LNCaP clone FGC (cell line): Measurements from ENCODE around the gene TULP1.
"Not testable (repeated sequence)": the region's sequence is repeated elsewhere in the genome, so short reads cannot be mapped to it uniquely, and the experiment has no call there.

Experiments used
- DNase-seq: peaks from one replicate; pipeline ENCODE4 v3.0.0-alpha.2; 2011; ENCODE audit warnings: low read depth
- H3K4me3 ChIP-seq: 2 replicates; pipeline ENCODE4 v1.5.1; 2011; ENCODE audit warnings: mild to moderate bottlenecking, low read depth, low read length, control low read depth
- CTCF ChIP-seq: IDR thresholded peaks from 2 replicates; pipeline ENCODE4 v1.5.1; 2012; ENCODE audit warnings: mild to moderate bottlenecking; ENCODE audit not compliant: control insufficient read depth, insufficient read depth; ENCODE audit errors: extremely low read depth

The TULP1 gene

GRCh38 chr6:35522151-35522550, 9.5 kb upstream of the TULP1 start:
- TF ChIP-seq CTCF: no peak
- DNase-seq: no peak
- H3K4me3 ChIP-seq: no peak overlapping the region

GRCh38 chr6:35521235-35521634, 8.5 kb upstream of the TULP1 start:
- DNase-seq: no peak
- TF ChIP-seq CTCF: no peak
- no peak overlapping the region for H3K4me3 ChIP-seq

DNA sequence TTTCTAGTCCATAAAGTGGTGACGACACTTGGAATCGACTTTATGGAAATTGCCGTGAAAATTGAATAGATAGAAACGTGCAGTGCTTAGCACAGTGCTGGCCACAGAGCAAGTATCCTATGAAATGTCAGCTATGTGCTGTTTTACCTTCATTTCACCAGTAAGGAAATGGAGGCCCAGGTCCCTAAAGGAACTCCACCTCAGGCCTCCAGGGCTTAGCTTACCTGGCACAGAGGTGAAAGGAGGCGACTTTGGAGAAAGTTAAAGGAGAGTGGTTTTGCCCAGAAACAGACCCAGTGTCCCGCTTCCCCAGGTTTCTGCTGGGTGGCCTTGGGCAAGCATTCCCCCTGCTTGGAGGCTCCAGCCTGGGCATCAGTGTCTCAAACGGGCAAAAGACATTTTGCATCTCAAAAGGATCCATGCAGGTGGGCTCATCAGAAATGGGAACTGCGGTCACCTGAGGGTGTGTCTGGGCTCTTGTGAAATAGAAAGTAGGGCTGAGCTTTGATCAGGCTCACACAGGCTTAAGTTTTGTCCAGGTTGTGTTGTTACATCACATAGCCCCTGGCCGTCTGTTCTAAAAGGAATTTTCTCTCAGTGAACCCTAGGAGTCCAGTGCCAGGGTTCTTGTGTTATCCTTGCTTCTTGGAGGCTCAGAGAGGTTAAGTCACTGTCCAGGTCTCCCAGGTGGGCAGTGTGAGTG, 6.8 kb upstream of the TULP1 start:
- no peak for TF ChIP-seq CTCF

DNA sequence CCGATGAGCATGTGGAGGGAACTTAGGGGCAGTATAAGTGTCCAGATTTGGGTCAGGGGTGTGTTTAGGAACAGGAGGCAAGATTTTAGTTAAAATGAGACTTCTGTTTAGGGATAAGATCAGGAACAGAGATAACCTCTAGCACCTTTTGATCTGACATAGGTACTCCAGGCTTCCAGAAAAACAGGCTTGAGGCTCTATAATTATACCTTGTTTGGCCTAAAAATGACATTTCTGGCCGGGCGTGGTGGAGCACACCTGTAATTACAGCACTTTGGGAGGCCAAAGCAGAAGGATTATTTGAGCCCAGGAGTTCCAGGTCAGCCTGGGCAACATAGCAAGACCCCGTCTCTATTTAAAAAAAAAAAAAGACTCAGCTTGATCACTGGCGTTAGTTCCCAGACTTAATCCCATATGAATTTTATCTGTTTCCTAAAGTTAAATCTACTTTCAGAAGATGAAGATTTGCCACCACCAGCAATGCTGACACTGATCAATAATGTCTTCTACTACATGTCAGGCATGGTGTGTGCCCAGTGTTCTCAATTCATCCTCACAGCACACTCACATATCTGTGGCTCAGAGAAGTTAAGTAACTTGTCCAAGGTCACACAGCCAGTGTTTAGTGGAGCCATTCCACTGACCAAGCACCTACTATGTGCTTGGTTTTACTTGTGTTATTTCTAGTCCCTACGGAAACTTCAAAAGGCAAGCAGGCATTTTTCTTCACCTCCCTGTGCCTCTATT, 6.0 kb upstream of the TULP1 start:
- no peak for TF ChIP-seq CTCF
- no peak overlapping the region for H3K4me3 ChIP-seq
- DNase-seq: no peak

More for the DNA sequence above, 6.8 kb upstream of the TULP1 start:
- DNase-seq: no peak
- H3K4me3 ChIP-seq: no peak overlapping the region

- H3K4me3 ChIP-seq, DNase-seq: not testable (repeated sequence)
Measured at GRCh38 chr6:35517978-35518377, 5.3 kb upstream of the TULP1 start.

DNA sequence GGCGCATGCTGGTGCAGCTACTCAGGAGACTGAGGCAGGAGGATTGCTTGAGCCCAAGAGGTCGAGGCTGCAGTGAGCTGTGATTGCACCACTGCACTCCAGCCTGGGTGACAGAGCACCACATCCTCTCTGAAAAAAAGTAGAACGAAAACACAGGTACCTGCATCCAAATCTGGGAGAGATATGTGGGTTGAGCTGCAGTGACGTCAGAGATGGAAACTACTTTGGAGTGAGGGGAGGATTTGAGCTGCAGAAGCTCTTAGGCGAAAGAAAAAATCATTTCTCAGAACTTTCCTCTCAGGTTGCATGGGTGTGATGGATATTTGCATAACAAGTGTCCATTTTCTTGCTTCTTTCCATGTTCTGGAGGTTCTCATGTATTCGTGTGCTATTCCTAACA, 4.0 kb upstream of the TULP1 start:
- no peak for DNase-seq
- TF ChIP-seq CTCF: no peak
- no peak overlapping the region for H3K4me3 ChIP-seq

GRCh38 chr6:35515939-35516338, 3.2 kb upstream of the TULP1 start:
- H3K4me3 ChIP-seq, DNase-seq: not testable (repeated sequence)

DNA sequence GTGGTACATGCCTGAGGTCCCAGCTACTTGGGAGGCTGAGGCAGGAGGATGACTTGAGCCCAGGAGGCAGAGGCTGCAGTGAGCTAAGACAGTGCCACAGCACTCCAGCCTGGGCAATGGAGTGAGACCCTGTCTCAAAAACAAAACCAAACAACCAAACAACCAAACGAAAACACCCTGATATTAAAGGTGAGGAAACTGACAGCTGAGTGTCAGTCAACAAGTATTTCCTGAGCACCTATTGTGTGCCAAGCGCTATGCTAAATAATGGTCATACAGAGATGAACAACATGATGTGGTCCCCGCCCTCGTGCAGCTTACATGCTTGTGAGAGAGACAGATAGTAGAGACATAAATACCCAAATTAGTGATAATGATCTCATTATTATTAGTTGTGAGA, 1.9 kb upstream of the TULP1 start:
- no peak for DNase-seq
- TF ChIP-seq CTCF: no peak
- H3K4me3 ChIP-seq: no peak overlapping the region
